ENCODE results near the gene CHRNG. TPM values are rescaled to one million over a fixed set of nuclear protein-coding genes. Genes with fewer than 3 reads are reported as not detected.
"Not testable (repeated sequence)": the region's sequence is repeated elsewhere in the genome, so short reads cannot be mapped to it uniquely, and the experiment has no call there.

The CHRNG gene
- polyA plus RNA-seq, 4 donors: 0.73 to 2.2 (median 1.5) TPM

- DNase-seq (ENCODE audit: low read depth in 4 of 4, low spot score in 3 of 4): no peak
Observed at GRCh38 chr2:232541961-232542714, 2.6 kb downstream of the CHRNG start.

- DNase-seq (ENCODE audit: low read depth in 4 of 4, low spot score in 3 of 4): no peak
Observed at GRCh38 chr2:232542715-232543467, 3.4 kb downstream of the CHRNG start.

- DNase-seq (ENCODE audit: low read depth in 4 of 4, low spot score in 3 of 4): no peak
Observed at GRCh38 chr2:232543491-232543890, 4.0 kb downstream of the CHRNG start.

- DNase-seq (ENCODE audit: low read depth in 4 of 4, low spot score in 3 of 4): no peak
Observed at GRCh38 chr2:232543928-232544631, 4.6 kb downstream of the CHRNG start.

GRCh38 chr2:232544674-232545073 is 5.2 kb downstream of the CHRNG start:
- DNase-seq (ENCODE audit: low read depth in 4 of 4, low spot score in 3 of 4): no peak

GRCh38 chr2:232545511-232546375 is 6.3 kb downstream of the CHRNG start:
- DNase-seq (ENCODE audit: low read depth in 4 of 4, low spot score in 3 of 4): no peak

GRCh38 chr2:232547991-232548390 is 8.5 kb downstream of the CHRNG start:
- no peak for DNase-seq (ENCODE audit: low read depth in 4 of 4, low spot score in 3 of 4)

GRCh38 chr2:232549655-232550353 is 10.3 kb downstream of the CHRNG start:
- no peak for DNase-seq (ENCODE audit: low read depth in 4 of 4, low spot score in 3 of 4)

GRCh38 chr2:232550354-232551249 is 11.1 kb downstream of the CHRNG start, which contains the start of the genes EIF4E2 and TIGD1:
TSS of gene EIF4E2 (plus strand) at chr2:232550689. CDS start at chr2:232550725, 36 bp downstream.
TSS of gene TIGD1 (minus strand) at chr2:232550557. CDS start at chr2:232549882, 675 bp downstream.
- DNase-seq (ENCODE audit: low read depth in 4 of 4, low spot score in 3 of 4): peak; percentile 85 to 90 (median 88)

GRCh38 chr2:232551250-232551638 is 11.8 kb downstream of the CHRNG start:
- DNase-seq (ENCODE audit: low read depth in 4 of 4, low spot score in 3 of 4): no peak

GRCh38 chr2:232551776-232552175 is 12.3 kb downstream of the CHRNG start:
- no peak for DNase-seq (ENCODE audit: low read depth in 4 of 4, low spot score in 3 of 4)

GRCh38 chr2:232556426-232556825 is 16.9 kb downstream of the CHRNG start:
- no peak for DNase-seq (ENCODE audit: low read depth in 4 of 4, low spot score in 3 of 4)

GRCh38 chr2:232562515-232563151 is 23.1 kb downstream of the CHRNG start:
- no peak for DNase-seq (ENCODE audit: low read depth in 4 of 4, low spot score in 3 of 4)

- DNase-seq (ENCODE audit: low read depth in 4 of 4, low spot score in 3 of 4): no peak
Observed at GRCh38 chr2:232563580-232563979, 24.1 kb downstream of the CHRNG start.

- DNase-seq (ENCODE audit: low read depth in 4 of 4, low spot score in 3 of 4): no peak
Observed at GRCh38 chr2:232567721-232568120, 28.2 kb downstream of the CHRNG start.

- DNase-seq (ENCODE audit: low read depth in 4 of 4, low spot score in 3 of 4): no peak
Observed at GRCh38 chr2:232568161-232568560, 28.7 kb downstream of the CHRNG start.

- DNase-seq (ENCODE audit: low read depth in 4 of 4, low spot score in 3 of 4): no peak
Observed at GRCh38 chr2:232569541-232569940, 30.0 kb downstream of the CHRNG start.

GRCh38 chr2:232570481-232570880 is 31.0 kb downstream of the CHRNG start:
- DNase-seq (ENCODE audit: low read depth in 4 of 4, low spot score in 3 of 4): not testable (repeated sequence)

Measured in left renal pelvis (tissue), 4 donors.